ENCODE results near the gene CAB39.

GRCh38 chr2:230842473-230842872 is 129.8 kb downstream of the CAB39 start:
- TF ChIP-seq CTCF (IDR thresholded peaks at IDR 0.05) (no peak), POLR2A (IDR thresholded peaks at IDR 0.05) (no peak)
